Measurements from ENCODE around the gene NFXL1.

NFXL1 gene

GRCh38 chr4:47860305-47860704 is 54.1 kb downstream of the NFXL1 start:
- H3K4me3 ChIP-seq (ENCODE audit: low read length) = no peak overlapping the region
- TF ChIP-seq CTCF (conservative IDR thresholded peaks at IDR 0.05; ENCODE audit: low read depth, low read length) = no peak
- no peak for DNase-seq (ENCODE audit: low read depth)

GRCh38 chr4:47858006-47858405 is 56.4 kb downstream of the NFXL1 start:
- no peak for TF ChIP-seq CTCF (conservative IDR thresholded peaks at IDR 0.05; ENCODE audit: low read depth, low read length)
- DNase-seq (ENCODE audit: low read depth) = no peak
- H3K4me3 ChIP-seq (ENCODE audit: low read length) = no peak overlapping the region

- no peak for TF ChIP-seq CTCF (conservative IDR thresholded peaks at IDR 0.05; ENCODE audit: low read depth, low read length)
- no peak overlapping the region for H3K4me3 ChIP-seq (ENCODE audit: low read length)
Measured at GRCh38 chr4:47856713-47857112, 57.7 kb downstream of the NFXL1 start.

GRCh38 chr4:47855350-47855749 is 59.0 kb downstream of the NFXL1 start:
- DNase-seq (ENCODE audit: low read depth) = no peak
- H3K4me3 ChIP-seq (ENCODE audit: low read length) = no peak overlapping the region
- TF ChIP-seq CTCF (conservative IDR thresholded peaks at IDR 0.05; ENCODE audit: low read depth, low read length) = no peak

More at GRCh38 chr4:47856713-47857112, 57.7 kb downstream of the NFXL1 start:
- no peak for DNase-seq (ENCODE audit: low read depth)

GRCh38 chr4:47852136-47852535 is 62.2 kb downstream of the NFXL1 start:
- no peak overlapping the region for H3K4me3 ChIP-seq (ENCODE audit: low read length)
- DNase-seq (ENCODE audit: low read depth) = no peak
- TF ChIP-seq CTCF (conservative IDR thresholded peaks at IDR 0.05; ENCODE audit: low read depth, low read length) = no peak

GRCh38 chr4:47849466-47849865 is 64.9 kb downstream of the NFXL1 start:
- DNase-seq (ENCODE audit: low read depth) = no peak
- no peak overlapping the region for H3K4me3 ChIP-seq (ENCODE audit: low read length)
- TF ChIP-seq CTCF (conservative IDR thresholded peaks at IDR 0.05; ENCODE audit: low read depth, low read length) = no peak

- no peak for DNase-seq (ENCODE audit: low read depth)
- H3K4me3 ChIP-seq (ENCODE audit: low read length) = no peak overlapping the region
- TF ChIP-seq CTCF (conservative IDR thresholded peaks at IDR 0.05; ENCODE audit: low read depth, low read length) = no peak
Measured at GRCh38 chr4:47848041-47848440, 66.3 kb downstream of the NFXL1 start.

Measured in retinal pigment epithelial cell (primary cell).